Islet precursor cell (in vitro differentiated cells): ENCODE results near the gene TYW1.
"Not testable (repeated sequence)": the region's sequence is repeated elsewhere in the genome, so short reads cannot be mapped to it uniquely, and the experiment has no call there.

Experiments used
- DNase-seq: peaks from one replicate; pipeline ENCODE4 v3.0.0-alpha.2; 2018

TYW1 gene

DNA sequence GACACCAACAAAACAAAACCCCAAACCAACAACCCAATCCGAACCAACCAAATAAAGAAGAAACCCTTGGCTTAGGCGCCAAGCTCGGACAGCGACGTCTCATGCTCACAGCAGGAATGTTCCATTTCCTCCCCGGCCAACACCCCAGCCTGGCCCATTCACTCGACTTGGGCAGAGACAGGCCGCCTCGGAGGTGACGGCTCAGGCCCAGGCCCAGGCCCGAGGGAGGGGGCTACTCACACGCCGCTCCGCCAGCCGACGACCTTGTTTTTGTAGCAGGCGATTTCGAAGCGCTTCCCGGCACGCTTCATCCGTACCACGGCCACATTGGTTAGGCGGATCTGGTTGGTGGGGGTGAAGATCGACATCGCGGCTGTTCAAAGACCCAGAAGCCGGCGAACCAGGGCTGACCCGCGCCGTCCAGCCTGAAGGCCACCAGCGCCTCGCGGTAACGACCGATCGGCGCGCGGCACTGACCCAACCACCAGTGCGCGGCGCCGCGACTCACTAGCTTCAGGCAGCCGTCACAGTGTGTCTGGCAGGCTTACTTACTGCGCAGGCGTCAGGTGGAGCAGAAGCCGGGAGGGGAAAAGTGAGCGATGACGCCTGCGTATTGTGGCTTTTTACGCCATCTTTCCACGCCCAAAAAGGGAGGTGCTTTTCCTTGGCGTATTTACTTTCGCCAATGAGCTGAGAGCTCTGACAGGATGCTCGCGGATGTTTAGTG, 1.4 kb upstream of the TYW1 start, which contains the start of gene SBDS:
SBDS (minus strand) TSS at position 537 of the 727 bp plus-strand sequence; CDS start at position 368, 169 bp downstream.
- DNase-seq: peak; percentile 98

DNA sequence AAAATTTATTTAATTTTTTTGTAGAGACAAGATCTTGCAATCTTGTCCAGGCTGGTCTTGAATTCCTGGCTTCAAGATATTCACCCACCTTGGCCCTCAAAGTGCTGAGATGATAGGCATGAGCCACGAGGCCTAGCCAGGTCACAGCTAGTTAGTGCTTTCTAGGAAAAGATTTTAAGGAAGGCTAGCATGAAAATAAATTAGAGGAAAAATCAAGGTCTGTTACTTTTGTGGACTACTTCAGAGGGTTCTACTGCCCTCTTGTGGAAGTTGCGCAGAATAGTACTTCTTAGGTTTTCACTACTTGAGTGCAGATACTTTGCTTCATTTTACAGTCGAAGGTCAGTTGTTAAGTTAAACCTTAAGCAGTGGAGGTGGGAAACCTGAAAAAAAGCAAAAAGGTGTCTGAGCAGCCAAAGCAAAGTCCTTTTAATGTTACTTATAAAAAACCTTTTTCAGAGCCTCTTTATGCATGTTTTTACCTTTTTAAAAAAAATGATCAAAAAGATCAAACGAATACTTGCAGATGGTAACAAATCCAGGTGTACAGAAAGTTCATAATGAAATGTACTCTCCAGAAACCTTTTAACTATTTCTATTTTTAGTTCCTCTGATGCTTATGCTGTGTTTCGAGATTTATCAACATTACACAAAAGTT, 4.1 kb downstream of the TYW1 start:
- not testable (repeated sequence) for DNase-seq

DNA sequence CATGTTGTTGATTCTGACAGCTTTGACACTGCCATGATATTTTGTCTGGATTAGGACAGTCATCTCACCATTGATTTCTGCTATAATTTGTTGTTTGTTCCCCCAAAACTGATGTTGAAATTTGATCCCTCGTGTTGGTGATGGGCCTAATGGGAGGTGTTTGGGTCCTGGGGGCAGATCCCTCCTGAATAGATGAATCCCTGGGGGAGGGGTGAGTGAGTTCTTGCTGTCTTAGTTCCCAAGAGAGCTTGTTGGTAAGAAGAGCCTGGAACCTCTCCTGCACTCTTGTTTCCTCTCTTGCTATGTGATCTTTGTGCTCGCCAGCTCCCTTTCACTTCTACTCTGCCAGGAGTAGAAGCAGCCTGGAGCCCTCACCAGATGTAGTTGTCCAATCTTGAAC, 7.5 kb downstream of the TYW1 start:
- not testable (repeated sequence) for DNase-seq

- DNase-seq: no peak
Observed at GRCh38 chr7:67006965-67007364, 10.3 kb downstream of the TYW1 start.

- DNase-seq: no peak
Observed at GRCh38 chr7:67008260-67008659, 11.6 kb downstream of the TYW1 start.

DNA sequence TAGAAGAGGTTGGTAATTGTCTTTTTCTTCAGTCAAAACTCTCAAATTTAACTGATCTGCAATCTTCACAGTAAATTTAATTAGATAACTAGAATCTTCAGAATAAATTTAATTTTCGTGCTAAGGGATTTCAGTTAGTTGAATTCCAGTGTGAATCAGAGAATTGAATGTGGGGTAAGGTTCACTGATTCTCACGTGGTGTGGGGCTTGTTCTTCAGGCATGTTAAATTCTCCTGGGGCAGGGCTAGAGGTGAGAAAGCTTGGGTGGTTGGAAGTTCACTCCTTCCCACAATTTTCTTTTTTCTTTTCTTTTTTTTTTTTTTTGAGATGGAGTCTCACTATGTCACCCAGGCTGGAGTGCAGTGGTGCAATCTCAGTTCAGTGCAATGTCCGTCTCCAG, 13.0 kb downstream of the TYW1 start:
- DNase-seq: not testable (repeated sequence)

GRCh38 chr7:67014076-67014622, 17.5 kb downstream of the TYW1 start:
- not testable (repeated sequence) for DNase-seq

DNA sequence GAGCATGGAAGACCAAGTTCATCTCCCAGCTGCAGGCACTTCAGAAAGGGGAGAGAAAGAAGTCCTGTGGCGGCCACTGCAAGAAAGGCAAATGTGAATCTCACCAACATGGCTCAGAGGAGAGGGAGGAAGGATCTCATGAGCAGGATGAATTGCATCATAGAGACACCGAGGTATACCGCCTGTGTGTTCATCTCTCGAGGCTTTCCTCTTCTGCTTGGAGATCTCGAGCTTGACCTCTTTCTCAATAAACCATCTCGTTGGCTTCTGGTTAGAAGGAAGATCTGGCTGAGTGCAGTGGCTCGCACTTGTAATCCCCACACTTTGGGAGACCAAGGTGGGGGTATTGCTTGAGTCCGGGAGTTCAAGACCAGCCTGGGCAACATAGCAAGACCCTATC, 21.3 kb downstream of the TYW1 start:
- not testable (repeated sequence) for DNase-seq

GRCh38 chr7:67018940-67019339, 22.3 kb downstream of the TYW1 start:
- DNase-seq: no peak

DNA sequence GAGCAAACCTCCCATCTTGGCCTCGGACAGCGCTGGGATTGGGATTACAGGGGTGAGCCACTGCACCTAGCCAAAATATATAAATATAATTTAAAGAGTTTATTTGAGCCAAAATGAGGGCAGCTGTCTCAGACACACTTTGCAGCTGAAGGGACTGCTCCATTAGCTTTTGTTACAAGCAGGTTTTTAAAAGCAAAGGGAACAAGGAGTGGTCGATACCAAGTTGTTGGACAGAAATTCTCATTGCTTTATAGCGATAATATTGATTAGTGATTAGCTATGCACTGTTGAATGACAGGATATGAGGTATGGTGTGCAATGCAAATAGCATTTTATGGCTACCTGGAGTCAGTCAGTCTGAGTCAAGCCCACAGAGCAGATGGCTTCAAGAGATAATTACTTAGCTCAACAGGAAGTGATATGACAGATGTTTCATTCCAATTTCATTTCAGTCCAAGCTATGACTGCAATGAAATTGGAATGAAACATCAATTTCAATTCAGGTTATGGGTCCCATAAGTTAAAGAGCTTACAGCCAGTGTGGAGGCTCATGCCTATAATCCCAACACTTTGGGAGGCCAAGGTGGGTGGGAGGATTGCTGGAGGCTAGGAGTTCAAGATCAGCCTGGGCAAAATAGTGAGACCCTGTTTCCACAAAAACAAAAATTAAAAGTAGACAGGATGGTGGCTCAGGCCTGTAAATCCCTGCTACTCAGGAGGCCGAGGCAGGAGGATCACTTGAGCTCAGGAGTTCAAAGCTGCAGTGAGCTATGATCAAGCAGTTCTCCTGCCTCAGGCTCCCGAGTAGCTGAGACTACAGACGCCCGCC, 23.1 kb downstream of the TYW1 start:
- no peak for DNase-seq

DNA sequence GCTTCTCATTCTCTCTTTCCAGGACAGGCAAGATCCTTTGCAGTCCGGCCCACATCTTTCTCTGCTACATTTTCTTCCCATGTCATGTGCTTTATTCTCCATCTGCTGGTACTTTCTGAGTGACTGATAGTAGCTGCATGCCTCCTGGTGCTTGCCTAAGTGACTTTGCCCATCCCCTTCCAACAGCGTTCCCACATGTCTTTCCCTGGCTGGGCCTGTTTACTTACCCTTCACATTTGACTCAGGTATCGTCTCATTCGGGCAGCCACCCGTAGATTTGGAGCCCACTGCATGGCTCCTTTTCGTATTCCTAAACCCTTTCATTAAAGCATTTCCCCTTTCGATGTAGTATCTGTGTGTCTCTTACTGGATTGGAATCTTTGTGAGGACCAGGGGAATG, 24.6 kb downstream of the TYW1 start:
- no peak for DNase-seq

- no peak for DNase-seq
Observed at GRCh38 chr7:67022511-67022910, 25.9 kb downstream of the TYW1 start.

GRCh38 chr7:67025459-67025858, 28.8 kb downstream of the TYW1 start:
- DNase-seq: not testable (repeated sequence)

DNA sequence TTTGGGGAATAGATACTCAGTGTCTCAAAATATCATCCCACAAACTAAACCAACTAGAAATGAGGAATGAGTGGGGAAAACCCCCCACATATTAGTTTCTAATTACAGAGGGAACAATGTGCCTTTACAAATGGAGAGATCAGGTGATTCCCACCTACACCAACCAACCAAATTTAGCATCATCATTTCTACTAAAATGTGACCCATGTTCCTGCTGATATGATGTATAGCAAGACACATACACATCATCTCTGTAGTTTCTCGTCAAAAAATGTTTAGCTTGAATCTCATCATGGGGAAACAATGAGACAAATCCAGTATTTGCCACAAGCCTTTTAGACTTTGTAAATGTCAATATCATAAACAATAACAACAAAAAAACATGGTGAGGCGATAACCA, 35.1 kb downstream of the TYW1 start:
- not testable (repeated sequence) for DNase-seq

DNA sequence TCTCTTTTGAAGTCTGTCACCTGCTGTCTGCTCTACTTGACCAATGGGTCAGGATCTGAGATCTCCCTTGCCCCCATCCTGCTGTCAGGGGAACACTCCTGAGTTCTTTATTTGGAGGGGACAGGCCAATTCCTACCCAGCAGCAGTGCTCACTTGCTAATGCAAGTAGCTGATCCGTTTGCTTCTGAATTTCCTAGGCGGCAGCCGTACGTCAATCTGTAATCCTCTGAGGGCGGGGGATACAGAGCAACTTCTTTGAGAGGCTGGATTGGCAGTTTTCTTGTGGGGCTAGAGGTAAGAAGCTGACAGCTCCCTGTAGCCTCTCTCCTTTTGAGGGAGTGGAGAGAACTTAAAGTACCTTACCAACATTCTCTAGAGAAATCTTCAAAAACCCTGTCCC, 36.6 kb downstream of the TYW1 start:
- no peak for DNase-seq

- not testable (repeated sequence) for DNase-seq
Observed at GRCh38 chr7:67036432-67037395, 40.1 kb downstream of the TYW1 start.

DNA sequence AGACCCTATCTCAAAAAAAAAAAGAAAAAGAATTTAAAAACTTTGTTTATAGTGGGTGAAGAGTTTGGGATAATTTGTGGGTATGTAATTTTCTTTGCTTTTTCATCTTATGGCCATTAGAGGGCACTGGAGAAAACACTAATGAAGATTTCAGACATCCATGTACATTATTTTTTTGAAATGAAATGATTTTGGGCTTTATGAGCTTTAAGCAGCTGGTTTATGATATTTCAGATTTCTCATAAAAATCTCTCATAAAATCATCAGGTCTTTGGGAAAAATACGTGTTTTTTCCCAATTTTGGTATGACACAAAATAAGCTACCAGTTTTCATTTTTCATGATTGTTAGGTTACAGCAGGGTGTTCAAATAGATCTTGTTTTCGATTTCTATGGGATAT, 44.2 kb downstream of the TYW1 start:
- DNase-seq: not testable (repeated sequence)

GRCh38 chr7:67042781-67043558, 46.3 kb downstream of the TYW1 start:
- DNase-seq: not testable (repeated sequence)

DNA sequence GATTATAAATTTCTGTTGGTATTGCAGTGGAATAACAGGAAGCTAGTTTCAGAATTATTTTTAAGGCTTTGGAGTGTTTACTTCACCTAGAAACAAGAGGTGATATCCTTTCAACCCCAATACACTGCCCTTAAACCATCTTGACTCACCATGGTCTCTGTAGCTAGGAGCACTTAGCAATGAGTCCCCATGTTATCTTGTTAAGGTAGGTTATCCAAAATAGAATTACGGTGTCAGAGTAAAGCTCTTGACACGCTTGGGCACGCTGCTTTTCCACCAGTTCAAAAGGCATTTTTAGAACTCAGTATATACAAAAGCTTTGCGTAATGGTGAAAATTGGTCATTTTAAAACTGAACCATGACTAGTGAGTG, 46.9 kb downstream of the TYW1 start:
- DNase-seq: not testable (repeated sequence)

DNA sequence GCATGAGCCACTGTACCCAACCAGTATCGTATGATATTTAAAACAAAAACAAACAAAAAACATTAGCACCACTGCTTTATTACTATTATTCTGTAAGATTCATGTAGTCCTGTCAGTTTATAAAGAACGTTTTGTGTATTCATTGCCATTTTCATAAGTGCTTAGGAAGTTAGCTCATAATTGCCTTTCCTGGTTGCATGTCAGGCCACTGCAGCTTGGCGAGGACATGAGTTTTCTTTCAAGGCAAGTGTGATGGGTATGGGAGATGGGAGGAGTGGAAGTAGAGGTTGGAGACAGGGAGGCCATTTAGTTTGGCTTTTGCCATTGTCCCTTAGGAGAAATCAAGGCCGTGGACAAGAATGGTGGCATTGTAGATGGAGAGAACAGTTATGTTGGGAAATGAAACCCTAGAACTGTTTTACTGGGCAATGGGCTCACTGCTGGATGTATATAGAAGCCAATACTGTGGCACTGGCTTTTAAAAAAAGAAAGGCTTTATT, 48.9 kb downstream of the TYW1 start:
- no peak for DNase-seq

GRCh38 chr7:67046819-67047218, 50.2 kb downstream of the TYW1 start:
- not testable (repeated sequence) for DNase-seq
